Adrenal gland (tissue), 12 donors: Measurements from ENCODE around the gene ARHGAP22. TPM values are rescaled to one million over a fixed set of nuclear protein-coding genes. Genes with fewer than 3 reads are reported as not detected.

ENCODE experiments used
- DNase-seq, 7 donors: peaks; one replicate each; pipeline ENCODE4 v3.0.0-alpha.2; 2019 to 2020
- H3K27ac ChIP-seq, 5 donors: fragments of 200-600 bp; sonication (generic) in 4 of 5; 1 replicate in 3 of 5; 2 replicates in 2 of 5; pipeline versions ENCODE4 v1.5.1 to v1.8.0; 2016 to 2020; ENCODE audit warnings: mild to moderate bottlenecking in 1 of 5
- H3K27me3 ChIP-seq: fragments of 200-600 bp; 2 replicates; pipeline ENCODE4 v1.8.0; 2021
- H3K36me3 ChIP-seq, 2 donors: fragments of 200-600 bp; replicated peaks in 1 of 2; 1 replicate in 1 of 2; 2 replicates in 1 of 2; pipeline versions ENCODE4 v1.5.1 to v1.8.0; 2018 to 2022
- H3K4me1 ChIP-seq, 2 donors: fragments of 200-600 bp; replicated peaks in 1 of 2; 1 replicate in 1 of 2; 2 replicates in 1 of 2; pipeline versions ENCODE4 v1.5.1 to v1.8.0; 2018 to 2021
- H3K4me3 ChIP-seq, 4 donors: fragments of 200-600 bp; sonication (generic) in 3 of 4; one replicate each; pipeline ENCODE4 v1.5.1; 2016 to 2018
- H3K9me3 ChIP-seq, 3 donors: fragments of 200-600 bp; sonication (generic) in 1 of 3; replicated peaks in 1 of 3; 1 replicate in 2 of 3; 2 replicates in 1 of 3; pipeline versions ENCODE4 v1.5.1 to v1.8.0; 2016 to 2021
- CTCF ChIP-seq, 6 experiments: fragments of 450-650 bp in 4 of 6; fragments of 200-600 bp in 2 of 6; sonication (generic) in 1 of 6; IDR thresholded peaks; 1 replicate in 5 of 6; 2 replicates in 1 of 6; pipeline versions ENCODE4 v1.5.1 to v1.8.0; 2016 to 2021; ENCODE audit warnings: antibody characterized with exemption in 6 of 6, mild to moderate bottlenecking in 2 of 6, moderate library complexity in 1 of 6
- POLR2A ChIP-seq, 2 donors: fragments of 450-650 bp; IDR thresholded peaks; one replicate each; pipeline ENCODE4 v1.6.1; 2017; ENCODE audit warnings: antibody characterized with exemption in 2 of 2, mild to moderate bottlenecking in 2 of 2, moderate library complexity in 1 of 2
- WGBS, 4 donors: extraction: QIAGEN DNeasy Blood & Tissue Kit in 2 of 4; methylation state at CpG; one replicate each; pipeline versions ENCODE4 v1.1.5 to v1.1.7; 2013 to 2017; 5-methylcytosine and 5-hydroxymethylcytosine counted together
- intact Hi-C, 2 donors: fragments of 100-400 bp; cut with DNase I; formaldehyde crosslinking; loops; one replicate each; pipeline versions ENCODE4 v1.14.1 to v1.15.0; 2022 to 2023
- polyA plus RNA-seq, 3 donors: library from polyadenylated mRNA; stranded (reverse); fragments of 200-250 nt in 2 of 3; fragments of 350-450 nt in 1 of 3; fragmentation: Illumina TruSeq in 1 of 3; extraction: RNeasy Lipid Tissue Mini Kit (QIAGEN cat#74804) in 1 of 3; gene quantifications; one replicate each; pipeline ENCODE4 v1.2.3, GENCODE V29; 2013 to 2014
- total RNA-seq, 9 donors: library from RNA; depleted of rRNA in 4 of 9; stranded (reverse); fragments of >200 nt in 4 of 9; fragments of 120-200 nt in 1 of 9; fragmentation: NEBNext Ultra II Directional in 1 of 9; extraction: Animal tissue kit (Norgen Biotek cat#: 25700) in 1 of 9; gene quantifications; one replicate each; pipeline versions ENCODE4 v1.1.0 to v1.2.4, GENCODE V29; 2013 to 2023
- donor health status: healthy with polysubstance abuse.
- donor health status: Bipolar disorder and iron deficiency.
- donor health status: DM: yes; HTN: yes; CAD: no.
- donor health status: DM: no; HTN: no; CAD: no.
- donor health status: DM: no; HTN: no; CAD: no.
- donor health status: DM: yes; HTN: yes; CAD: no.

ARHGAP22 gene
- total and polyA plus RNA-seq, 12 donors, result 0.91 to 11.6 (median 4.6) TPM

GRCh38 chr10:48594371-48594770 is 10.5 kb downstream of the ARHGAP22 start:
- 83 to 90% (median 86%) methylated on average over 4 of the region's 4 CpGs for WGBS, 4 donors
- H3K27me3 ChIP-seq, result no peaks in the 10 kb centered on the region
- H3K36me3 ChIP-seq, result no peaks in the 10 kb centered on the region
- no peak for DNase-seq
- no peak overlapping the region for H3K27ac ChIP-seq
- intact Hi-C loops, result no loop called here
- H3K4me1 ChIP-seq, result no peaks in the 10 kb centered on the region
- no peak overlapping the region for H3K4me3 ChIP-seq
- no peaks in the 10 kb centered on the region for H3K9me3 ChIP-seq
- TF ChIP-seq CTCF (IDR thresholded peaks at IDR 0.05) (no peak), POLR2A (IDR thresholded peaks at IDR 0.05) (no peak)

- no peak for DNase-seq
- H3K27ac ChIP-seq, result no peak overlapping the region
- no peaks in the 10 kb centered on the region for H3K9me3 ChIP-seq
- WGBS, 4 donors, result 78 to 90% (median 81%) methylated on average over 6 of the region's 6 CpGs
- H3K36me3 ChIP-seq, result no peaks in the 10 kb centered on the region
- H3K4me3 ChIP-seq, result no peak overlapping the region
- H3K4me1 ChIP-seq, result no peaks in the 10 kb centered on the region
- TF ChIP-seq CTCF (IDR thresholded peaks at IDR 0.05) (no peak), POLR2A (IDR thresholded peaks at IDR 0.05) (no peak)
- H3K27me3 ChIP-seq, result no peaks in the 10 kb centered on the region
- intact Hi-C loops, result no loop called here
These were observed 12.5 kb downstream of the ARHGAP22 start for GRCh38 chr10:48592346-48592745.

- Histone ChIP-seq H3K4me1 (no peaks in the 10 kb centered on the region), H3K27me3 (no peaks in the 10 kb centered on the region), H3K4me3 (no peak overlapping the region), H3K27ac (no peak overlapping the region), H3K36me3 (no peaks in the 10 kb centered on the region), H3K9me3 (no peaks in the 10 kb centered on the region)
- intact Hi-C loops, result no loop called here
- DNase-seq, result no peak
- 85 to 88% (median 88%) methylated on average over 10 of the region's 10 CpGs for WGBS, 4 donors
- no peak for TF ChIP-seq POLR2A (IDR thresholded peaks at IDR 0.05)
- no peak for TF ChIP-seq CTCF (IDR thresholded peaks at IDR 0.05)
These were observed 13.9 kb downstream of the ARHGAP22 start for GRCh38 chr10:48590945-48591344.

- H3K4me1 ChIP-seq, result no peaks in the 10 kb centered on the region
- no peaks in the 10 kb centered on the region for H3K27me3 ChIP-seq
- 60 to 77% (median 66%) methylated on average over 5 of the region's 5 CpGs for WGBS, 4 donors
- H3K27ac ChIP-seq, result no peak overlapping the region
- no peak overlapping the region for H3K4me3 ChIP-seq
- H3K36me3 ChIP-seq, result no peaks in the 10 kb centered on the region
- intact Hi-C loops, result no loop called here
- no peak for DNase-seq
- H3K9me3 ChIP-seq, result no peaks in the 10 kb centered on the region
- no peak for TF ChIP-seq POLR2A (IDR thresholded peaks at IDR 0.05)
- no peak for TF ChIP-seq CTCF (IDR thresholded peaks at IDR 0.05)
These were observed 15.6 kb downstream of the ARHGAP22 start for GRCh38 chr10:48589266-48589665.
